HG03342 (cell line): ENCODE results near the gene KIF25.

Source experiments
- ATAC-seq: cut with Tn5 transposase; IDR thresholded peaks from one replicate; pipeline ENCODE4 v1.9.1; 2021; ENCODE audit warnings: mild to moderate bottlenecking, moderate library complexity; ENCODE audit not compliant: unreplicated experiment

Gene KIF25

DNA sequence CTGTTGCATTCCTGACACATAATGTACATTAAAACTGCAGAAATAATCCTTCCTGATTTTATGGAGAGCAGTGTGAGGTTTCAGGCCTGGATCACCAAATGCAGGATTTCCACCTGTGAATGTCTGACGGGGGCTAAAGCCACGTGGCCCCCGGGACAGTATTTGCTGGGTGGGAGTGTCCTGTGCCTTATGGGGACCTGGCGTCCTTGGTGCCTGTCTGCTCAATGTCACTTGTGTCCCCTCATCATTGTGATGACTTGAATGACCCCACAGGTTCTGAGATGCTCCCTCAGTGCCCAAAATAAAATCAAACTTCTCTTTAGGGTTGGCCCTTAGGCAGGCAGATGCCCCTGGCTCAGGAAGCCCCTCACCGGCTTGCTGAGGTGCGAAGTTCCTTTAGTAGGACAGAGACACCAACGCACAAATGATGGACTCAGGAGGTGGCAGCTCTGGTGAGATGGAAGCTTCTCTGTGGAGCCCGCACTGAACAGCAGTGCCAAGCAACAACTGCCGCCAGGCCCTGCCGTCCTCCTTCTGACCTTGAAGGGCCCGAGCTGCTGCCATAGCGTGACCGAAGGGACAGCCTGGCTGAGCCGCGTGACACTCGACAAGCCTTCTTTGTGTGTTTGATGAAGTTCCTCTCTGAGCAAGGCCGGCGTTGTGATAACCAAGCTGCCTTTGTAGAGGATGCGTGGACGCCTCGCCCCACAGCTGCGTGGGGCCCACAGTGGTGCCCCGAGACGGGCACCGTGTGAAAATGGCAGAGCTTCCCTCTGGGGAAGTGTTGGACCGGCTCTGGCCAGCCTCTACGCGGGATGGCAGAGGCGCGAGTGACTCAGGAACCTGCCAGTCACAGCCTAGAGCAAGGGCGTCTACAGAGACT lies 50.6 kb downstream of the KIF25 start:
- no peak for ATAC-seq

DNA sequence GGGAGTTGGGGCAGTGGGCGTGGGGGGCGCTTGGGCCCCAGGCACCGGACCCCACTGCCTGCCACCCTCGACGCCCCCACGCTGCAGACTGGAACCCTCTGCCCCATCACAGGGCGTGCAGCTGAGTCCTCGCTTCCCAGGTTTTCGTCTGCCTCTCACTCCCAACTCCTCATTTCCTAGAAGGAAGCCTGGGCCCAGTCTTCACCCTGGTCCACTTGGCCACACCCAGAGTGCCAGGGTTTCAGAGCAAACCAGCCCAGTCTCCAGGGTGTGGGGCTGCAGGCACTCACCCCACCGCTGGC lies 51.2 kb downstream of the KIF25 start:
- no peak for ATAC-seq

DNA sequence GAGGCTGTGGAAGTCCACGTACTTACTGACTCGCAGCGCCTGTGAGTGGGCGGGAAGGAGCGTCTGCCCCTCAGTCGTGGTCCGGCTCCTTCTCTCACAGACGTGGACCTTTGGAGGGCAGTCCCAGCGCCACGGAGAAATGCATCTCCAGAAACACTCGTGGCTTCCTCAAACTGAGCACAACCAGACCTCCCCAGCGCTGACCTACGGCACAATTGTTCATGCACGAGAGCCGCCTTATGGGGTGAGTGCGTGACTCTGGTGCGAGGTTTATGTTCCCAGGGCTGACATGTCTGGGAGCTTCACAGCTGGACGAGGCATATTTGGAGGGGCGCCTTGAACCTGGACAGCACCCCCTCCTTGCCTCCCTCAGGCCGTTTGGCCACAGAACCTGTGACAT lies 51.8 kb downstream of the KIF25 start:
- no peak for ATAC-seq

DNA sequence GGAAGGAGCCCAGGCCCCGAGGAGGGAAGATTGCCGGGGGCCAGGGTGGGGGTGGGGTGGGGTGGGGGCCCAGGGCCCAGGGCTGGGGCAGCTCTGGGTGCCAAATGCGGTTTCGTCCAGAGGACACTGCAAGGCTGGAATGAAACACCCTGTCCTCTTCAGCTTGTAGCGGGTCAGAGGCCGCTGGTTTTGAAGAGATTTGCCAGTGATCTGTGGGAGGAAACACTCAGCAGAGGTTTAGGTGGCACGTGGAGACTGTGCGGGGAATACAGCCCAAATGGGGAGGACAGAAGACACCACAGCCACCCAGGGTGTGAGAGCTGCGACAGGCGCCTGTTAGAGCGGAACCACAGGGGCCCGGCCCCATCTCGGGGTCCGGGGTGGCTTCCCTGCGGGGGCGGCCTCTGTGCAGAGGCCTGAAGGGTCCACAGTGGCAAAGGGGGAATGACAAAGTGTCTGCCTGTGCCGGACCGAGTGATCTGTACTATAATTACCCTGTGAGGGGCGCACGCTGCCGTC lies 52.3 kb downstream of the KIF25 start:
- ATAC-seq: no peak

DNA sequence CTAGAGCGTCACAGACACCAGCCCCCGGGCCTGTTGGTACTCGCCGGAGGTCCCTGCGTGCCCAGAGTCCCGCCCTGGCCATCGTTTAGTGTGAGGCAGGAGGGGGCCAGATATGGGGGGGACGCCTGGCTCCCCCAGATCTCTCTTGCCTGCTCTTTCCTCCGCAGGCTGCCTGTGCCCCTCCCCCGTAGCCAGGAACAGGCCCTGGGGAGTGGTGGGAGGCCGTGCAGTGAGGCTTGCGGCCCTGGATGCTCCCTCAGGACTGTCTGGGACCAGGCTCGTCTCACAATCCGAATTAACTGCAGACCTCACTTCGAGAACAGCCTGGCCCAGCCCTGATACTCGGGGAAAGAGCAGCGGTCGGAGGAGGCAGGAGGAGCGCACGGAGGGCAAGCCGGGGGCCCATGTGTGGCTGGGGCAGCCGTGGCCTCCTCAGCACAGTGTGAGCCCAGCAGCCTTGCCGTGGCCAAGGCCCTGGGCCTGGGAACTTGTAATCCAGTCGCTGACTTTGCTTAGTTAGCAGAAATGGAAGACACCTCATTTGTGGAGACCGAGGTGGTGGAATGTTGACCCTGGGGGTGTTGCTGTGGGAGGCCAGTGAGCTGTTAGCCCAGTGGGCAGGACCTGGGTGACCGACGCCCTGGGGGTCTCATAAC lies 52.9 kb downstream of the KIF25 start:
- no peak for ATAC-seq

DNA sequence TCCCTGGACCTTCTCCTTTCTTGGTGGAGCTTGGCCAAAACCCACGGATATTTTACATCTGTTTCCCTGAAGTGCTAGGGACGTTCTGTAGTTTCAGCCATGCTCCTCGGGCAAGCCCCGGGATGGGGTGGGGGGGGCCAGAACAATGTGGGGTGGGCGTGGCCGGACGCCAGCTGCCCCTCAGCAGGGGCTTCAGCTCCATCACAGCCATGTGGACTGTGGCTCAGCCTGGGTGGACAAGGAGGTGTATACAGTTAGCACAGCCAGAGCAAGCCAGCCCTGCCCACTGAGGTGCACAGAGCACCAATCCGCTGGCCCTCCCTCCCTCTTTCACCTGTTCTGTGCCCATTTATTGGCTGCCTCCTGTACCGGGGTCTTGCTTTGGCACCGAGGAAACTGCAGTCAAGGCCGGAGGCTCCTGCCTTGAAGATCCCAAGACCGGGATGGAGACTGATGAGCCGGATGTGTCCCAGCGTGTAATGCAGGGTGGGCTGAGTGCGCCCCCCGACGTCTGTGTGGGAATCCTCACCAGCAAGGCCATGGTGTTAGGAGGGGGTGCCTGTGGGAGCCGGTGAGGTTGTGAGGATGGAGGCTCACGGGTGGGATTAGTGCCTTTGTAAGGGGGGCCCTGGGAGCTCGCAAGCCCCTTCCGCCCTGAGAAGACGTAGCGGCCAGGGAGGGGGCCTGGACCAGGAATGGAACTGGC lies 53.6 kb downstream of the KIF25 start:
- no peak for ATAC-seq

DNA sequence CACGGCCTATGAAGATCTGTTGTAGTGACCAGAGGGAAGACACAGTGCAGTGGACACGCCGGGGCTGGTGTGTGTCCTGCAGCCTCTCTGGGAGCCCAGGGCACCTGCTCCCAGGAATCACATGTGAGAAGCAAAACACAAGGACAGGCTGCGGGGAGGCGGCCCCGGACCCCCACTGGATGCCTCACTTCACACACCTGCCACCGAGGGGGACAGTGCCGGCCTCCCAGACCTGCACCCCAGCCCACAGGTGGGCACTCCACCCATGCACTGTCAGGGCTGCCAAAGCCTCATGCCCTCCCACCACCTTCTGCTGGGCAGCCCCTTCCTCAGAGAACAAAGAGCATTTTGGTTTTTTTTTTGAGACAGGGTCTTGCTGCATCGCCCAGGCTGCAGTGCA lies 54.2 kb downstream of the KIF25 start:
- no peak for ATAC-seq

DNA sequence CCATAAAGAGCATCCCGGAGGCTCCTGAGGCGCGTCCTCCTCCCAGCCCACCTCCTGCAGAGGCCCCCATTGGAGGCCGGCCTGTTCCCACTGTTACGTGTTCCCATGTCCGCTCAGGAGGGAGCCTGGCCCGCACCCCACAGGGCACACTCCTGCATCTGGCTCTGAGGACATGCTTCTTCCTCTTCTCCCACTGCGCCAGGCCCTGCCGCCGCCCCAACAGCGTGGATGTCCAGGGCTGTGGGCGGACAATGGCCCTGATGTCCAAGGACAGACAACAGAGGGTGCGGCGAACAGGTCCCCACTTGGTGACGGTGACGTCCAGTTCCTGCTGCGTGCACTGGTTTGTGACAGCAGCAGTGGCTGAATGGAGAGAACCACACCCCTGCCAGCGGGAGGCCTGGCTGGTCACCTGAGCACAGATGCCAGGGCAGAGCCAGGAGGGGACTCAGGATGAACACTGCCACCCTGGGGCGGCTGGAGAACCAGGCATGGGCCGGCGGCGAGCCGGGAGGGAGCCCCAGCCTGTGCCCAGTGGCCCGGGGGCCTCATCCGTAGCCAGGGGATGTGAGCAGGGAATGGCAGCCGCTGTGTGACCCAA lies 54.9 kb downstream of the KIF25 start:
- ATAC-seq: no peak

DNA sequence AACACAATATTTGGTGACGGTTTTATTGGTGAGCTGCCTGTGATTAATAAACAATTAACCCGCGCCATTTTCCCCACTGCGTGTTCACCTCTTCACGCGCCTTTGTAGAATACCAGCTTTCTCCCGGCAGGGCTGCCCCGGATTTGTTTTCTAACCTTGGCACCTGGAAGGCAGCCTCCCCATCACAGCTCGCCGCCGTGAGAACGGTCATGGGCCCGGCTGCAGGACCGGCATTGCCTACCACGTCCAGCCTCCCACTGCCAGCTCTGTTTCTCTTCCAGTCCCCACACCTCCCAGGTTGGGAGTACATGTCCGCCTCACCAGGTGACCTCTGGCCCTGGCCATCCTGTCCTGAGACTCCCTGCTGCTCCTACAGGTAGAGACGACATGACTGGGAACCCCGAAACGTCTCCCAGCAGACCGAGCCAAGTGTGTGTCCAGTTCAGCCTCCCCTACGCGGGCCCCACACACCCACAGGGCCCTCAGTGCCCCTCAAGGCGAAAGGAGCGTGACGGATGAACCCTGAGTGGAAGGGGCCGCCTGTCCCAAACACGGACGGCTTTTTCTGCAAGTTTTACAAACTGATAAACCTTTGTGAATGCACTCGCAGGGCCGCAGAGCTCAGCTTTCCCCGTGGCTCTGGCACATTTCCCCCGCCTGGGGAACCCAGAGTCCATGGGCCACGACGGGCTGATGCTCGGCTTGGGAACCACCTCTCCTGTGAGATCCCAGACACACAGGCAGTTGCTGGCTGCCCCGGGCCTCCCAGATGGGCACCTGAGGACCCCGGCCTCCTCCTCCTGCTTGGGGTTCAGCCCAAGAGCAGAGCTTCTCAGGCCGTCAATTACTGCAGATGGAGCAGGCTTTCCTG lies 55.9 kb downstream of the KIF25 start:
- ATAC-seq: no peak

DNA sequence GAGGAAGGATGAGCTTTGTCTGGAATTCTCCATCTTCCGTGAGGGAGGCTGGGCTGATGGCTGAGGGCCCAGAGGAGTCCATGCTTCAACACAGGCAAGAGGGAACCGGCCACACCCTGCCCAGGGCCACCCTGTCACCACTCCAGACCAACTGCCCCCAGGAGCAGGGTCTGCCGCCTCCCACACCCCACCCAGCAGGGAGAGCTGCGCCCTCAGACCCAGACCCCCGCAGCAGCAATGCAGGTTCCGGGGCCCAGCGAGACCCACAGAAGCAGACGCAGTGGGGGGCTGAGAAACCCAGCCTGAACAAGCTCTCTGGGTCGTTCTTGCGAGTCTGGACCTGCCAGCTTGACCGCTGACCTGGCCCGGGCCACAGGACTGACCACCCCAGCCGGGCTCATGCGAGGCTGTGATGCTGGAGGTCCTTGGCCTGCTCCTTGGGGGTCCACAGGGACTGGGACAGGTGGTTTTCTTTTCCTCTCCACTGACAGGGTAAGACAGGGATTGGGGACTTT lies 56.5 kb downstream of the KIF25 start:
- no peak for ATAC-seq

DNA sequence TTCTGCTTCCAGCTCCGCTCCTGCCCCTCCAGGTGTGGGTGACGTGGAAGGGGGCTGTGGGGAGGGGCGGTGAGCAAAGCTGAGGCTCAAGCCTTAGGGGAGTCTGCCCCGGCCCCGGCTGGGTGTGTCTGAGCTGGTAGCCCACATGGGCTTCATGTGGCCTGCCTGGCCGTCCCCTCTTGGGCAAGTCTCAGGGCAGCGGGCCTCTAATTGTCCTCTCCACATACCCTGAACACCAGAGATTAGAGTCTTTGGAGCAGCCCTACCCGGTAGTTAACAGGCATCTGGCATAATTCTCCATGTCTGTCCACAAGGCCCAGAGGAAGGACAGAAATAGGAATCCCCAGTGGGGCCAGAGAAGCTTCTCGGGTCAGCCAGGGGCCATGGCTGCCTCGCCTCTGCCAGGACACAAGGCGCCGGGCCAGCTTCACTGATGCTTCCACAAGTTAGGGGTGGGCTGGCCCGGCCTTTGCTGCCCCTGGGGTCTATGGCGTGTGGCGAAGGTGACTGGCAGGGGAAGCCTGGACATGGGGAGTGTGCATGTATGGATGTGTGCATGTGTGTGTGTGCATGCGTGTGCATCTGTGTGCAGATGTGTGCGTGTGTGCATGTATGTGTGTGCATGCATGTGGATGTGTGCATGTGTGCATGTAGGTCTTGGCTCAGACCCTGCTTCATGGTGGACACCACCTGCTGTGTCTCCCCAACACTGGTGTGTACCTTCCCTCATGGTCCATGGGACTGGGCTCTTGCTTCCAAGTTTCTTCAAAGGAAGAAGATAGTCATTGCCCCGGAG lies 57.5 kb downstream of the KIF25 start:
- no peak for ATAC-seq

DNA sequence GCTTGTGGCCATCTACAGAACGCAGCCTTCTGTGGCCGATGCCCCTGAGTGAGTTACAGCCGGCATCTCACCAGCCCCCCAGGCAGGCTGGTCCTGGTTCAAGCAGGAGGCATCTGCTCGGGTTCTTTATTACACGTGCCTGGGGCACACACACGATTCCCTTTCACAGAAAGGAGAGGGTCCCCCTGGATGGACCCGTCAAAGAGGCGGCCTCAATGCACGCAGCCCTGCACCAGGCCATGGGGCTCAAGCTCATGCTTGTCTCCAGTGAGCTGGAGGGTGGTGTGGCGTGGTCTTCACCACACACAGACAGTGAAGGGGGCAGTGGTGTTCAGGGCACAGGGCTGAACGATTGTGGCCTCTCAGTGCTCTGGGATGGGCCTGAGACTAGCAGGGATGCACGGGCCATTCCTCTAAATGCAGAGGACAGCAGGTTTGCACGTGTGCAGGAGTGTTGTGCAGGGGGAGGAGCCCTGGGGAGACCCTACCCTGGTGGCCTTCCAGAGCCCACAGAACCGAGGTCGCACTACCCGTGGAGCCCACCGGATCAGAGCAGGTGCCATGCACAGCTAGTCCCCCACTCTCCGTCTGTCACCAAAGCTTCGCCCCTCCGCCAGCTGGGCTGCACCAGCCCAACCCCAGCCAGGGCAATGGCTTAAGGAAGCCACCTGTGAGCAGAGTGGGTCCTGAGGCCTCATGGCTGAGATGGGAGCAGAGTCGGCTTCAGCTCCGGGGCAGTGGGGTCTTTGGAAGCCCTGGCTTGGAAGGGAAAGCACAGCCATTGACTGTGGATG lies 58.4 kb downstream of the KIF25 start:
- no peak for ATAC-seq

DNA sequence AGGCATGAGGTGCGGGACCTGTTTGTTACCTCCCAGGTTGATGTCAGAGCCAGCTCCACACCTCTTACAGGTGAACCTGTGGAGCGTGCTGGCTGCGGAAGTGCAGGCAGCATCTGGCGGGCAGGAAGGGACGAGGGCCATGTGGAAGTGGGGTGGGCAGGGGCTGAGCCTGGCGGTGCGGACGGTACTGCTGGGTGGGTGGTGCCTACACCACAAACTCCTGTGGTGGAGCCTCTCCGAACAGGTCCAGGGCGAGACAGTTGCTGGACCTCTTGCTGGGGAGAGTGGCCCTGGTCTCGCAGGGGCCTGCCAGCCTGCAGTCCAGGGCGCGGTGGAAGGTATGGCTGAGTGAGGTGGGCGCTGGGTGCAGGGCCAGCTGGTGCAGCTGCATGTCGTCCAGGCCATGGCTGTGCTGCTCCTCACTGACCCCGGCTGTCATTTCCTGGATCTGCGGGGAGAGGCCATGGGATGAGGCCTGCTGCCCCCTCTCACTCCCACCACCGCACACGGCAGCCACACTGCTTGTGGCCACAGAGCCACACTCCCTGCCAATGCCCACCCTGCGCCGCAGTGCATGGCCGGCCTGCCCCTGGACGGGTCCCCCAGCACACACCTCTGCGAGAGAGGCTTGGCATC lies 59.5 kb downstream of the KIF25 start:
- no peak for ATAC-seq

DNA sequence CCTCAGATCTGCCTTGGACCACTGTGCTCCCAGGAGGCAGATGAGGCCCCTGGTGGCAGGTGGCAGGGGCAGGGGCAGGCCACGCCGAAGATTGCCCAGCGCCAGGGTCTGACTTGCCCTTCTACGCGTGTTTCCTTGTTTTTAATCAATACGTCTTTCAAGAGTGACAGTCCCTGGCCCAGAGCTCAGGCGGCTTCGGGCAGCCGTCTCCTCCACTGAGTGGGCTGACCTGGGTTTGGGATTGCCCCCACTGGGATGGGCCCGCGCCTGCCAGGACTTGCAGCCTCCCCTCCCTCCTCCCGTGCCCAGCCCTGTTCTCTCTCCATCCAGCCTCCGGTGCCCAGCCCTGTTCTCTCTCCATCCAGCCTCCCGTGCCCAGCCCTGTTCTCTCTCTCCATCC lies 60.4 kb downstream of the KIF25 start:
- no peak for ATAC-seq

DNA sequence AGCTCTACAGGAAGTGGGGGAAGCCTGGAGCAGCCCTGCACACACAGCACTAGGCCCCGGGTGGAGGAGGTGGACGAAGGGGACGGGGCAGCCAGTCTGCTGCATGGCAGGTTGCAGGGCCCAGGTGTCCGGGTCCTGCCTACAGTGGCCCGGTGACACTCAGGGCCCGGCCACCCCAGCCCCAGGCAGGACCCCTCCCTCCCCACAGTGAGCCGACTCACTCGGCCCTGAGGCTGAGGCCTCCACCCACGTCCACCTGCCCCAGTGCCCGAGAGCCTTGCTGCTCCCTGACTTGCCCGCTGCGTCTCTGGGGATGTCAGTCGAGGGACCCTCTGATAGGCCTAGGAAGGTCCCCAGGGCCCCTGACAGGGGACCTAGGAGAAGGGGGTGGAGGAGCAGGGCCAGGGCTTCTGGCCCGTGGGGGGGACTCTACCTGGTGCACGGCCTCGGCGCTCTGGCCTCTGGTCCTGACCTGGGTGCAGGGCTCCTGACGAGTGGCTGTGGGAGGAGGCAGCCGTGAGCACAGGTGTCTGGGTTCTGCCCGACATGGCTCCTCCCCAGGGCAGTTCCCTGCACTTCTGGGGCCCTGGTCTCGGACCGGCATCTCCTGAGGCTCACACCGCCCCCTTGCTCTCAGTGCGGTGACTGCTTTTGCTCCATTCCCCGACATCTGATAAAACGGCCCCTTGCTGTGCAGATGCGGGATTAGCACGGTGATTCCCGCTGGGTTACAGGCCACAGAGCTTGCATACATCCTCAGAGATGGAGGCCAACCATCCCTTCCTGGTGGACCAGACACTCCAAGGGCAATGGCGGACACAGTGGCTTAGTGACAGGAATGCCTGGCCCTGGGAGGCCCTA lies 61.5 kb downstream of the KIF25 start:
- ATAC-seq: no peak

DNA sequence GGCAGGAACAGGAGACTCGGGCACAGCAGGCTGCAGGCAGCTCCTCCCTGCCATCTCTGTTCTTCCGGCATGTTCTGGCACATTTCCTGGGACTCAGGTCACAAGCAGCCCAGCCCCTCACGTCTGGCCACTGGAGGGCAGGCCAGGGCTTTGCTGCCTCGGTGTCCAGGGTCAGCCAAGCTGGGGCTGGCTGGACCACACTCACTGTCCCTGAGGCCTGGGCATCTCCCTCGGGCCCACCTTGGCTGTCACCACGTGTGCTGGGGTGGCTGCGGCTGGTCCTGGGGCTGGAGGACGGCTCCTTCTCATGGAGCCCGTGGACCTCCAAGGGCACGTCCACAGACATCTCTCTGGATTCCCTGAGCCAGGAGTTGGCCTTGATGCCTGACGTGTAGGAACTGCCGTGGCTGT lies 63.1 kb downstream of the KIF25 start:
- no peak for ATAC-seq
